ENCODE results near the gene DSCAM.

DSCAM gene

DNA sequence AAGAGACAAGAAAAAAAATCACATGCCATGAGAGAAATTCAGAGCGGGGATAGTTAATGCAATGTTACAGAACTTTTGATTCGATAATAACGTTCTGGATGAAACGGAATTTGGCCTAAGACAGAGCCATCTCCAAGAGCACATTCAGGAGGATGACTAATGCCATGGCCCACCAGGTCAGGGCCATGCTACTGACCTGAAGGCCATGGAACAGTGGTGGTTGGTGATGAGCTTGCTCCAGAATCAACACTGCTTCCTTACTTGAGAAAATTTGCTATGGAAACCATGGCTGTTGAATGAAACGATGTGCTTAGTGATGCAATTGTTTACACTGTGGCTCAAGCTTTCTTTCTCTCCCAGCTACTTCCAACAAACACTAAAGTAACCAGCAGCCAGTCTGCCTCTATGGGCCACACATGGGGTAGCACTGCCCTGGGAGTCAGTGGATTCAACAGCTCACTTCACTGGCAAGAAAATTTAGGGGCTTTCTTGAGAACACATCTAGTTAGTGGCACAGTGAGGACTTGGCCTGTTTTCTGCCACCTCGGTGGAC, 680.6 kb downstream of the DSCAM start:
- DNase-seq: no peak

DNA sequence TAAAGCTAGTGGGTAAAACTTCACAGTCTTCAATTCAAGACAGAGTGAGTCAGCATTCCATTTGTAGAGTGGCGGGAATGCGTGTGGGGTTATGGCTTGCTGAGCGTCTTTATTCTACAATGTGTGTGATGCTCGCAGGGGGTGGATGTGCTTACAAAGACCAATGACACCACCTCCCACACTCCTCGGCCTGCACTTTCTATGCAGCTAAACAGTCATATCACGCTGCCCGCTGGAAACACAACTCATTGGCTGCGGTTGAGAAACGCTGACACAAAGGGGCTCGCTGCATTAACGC, 681.2 kb downstream of the DSCAM start:
- DNase-seq: peak; percentile 55

DNA sequence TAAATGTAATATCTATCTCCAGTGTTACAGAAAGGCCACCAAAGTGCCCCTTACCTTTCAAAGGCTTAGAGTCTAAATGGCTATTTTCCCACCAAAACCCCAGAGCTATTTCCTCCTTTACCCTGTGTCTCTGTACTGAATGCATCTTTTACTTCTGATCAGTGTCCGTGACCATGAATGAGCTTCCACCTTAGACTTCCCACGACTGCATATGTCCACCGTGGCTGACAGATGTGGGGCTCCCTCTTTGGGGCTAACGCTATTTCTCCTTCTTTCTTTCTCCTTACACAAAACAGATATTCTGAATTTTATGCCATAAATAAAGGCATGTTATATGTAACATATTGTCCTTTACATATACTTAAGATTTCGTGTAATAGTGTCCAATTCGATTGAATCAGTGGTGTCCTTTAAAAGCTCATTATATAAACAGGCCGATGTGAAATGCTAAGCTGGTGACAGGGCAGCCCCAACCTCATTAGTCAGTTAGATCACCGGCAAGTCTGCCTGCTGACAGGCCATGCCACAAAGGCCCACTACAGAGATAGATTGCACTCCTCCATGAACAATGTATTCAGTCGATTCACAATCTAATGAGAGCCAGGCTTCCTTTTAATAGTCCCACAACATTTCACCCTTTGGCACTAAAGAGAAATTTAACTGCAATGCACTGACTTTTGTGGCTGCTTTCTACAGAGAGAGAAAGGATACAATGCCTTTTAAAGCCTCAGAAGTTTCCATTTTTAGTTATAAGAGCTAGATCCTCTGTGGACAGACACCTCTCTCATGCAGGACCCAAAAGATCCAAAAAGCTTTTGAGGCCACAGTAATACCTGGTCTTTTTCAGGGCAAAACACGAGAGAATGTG, 681.8 kb downstream of the DSCAM start:
- DNase-seq: peak; percentile 41

DNA sequence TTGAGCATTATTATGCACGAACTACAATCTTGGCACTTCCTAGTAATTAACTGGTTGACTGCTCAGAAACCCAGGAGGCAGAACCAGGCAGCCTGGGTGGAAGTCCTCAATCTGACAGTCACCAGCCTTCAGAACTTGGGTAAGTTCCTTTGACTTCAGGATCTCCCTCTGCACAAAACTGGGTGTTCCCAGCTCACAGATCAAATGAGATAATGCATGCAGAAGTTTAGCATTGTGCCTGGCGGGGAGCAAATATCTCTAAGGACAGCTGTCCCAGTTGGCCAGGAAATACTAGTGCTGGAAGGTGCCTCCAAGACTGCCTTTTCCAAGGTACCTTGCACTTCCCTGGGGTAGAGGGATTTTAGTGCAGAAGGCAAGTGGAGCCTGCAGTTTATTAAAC, 684.9 kb downstream of the DSCAM start:
- no peak for DNase-seq

DNA sequence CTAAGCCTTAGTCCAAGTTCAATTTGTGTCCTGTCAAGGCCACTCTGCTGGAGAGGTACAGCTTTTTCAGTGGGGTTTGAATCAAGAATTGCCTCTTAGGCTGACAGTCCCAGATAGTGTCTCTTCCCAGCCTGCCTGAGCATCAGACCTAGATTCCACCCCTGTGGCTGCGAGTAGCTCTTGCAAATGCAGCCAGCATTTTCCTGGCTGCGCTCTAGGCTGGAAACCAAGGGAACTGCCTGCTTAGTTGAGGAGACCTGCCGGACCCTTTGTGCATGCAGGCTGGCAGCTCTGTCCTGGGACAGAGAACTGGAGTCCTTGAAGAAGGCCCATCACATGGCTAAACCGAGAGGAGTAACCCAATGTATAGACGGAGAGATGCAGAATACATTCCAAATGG, 686.0 kb downstream of the DSCAM start:
- no peak for DNase-seq

DNA sequence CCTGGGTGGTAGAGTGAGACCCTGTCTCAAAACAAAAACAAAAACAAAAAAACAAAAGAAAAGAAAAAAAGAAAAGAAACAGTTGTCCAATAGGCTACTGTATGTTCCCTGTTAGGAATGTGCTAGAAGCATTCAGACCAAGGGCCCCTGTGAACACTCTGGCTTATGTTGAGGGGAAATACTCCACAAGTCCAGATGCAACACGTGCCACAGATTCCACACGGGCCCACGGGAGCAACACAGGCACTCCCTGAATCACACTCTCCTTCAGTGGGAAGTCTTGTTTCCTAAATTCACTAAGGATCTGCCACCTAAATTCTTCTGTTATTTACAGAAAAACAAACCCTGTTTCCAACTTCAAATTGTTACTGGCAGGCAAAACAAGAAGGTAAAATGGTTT, 688.6 kb downstream of the DSCAM start:
- peak; percentile 27 for DNase-seq

DNA sequence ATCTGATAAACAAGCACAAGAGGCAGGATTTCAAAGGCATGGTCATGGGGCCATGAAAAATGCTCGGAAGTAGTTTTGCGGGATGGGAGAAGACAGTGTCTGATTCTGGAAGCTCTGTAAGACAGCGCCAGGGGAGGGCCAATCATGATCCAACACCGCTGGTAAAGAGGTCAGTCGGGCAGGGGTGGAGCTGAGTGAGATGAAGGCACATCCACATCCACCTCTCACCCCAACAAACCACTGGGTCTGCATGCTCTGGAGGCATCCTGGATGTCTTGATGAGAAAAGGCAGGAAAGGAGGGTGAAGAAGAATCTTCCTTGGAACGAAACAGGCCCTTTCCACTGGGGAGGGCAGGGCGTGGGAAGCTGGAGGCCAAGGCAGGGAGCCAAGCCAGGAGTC, 691.4 kb downstream of the DSCAM start:
- no peak for DNase-seq

DNA sequence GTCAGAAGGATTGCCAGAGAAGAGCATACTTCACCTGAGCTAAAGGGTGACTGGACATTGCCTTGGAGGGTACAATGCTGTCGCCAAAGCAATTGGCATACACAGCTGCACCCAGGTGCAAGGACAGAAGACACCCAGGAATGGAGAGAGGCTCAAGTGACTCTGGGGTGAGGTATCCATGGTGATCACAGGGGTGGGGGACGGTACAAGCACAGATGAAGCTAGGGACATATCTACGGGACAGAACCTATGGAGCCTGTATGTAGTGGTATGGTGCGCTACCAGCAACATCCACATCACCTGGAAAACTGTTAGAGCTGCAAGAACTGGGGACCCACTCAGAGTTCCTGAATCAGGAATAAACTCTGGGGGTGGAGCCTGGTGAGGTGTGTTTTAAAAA, 693.6 kb downstream of the DSCAM start:
- DNase-seq: no peak

DNA sequence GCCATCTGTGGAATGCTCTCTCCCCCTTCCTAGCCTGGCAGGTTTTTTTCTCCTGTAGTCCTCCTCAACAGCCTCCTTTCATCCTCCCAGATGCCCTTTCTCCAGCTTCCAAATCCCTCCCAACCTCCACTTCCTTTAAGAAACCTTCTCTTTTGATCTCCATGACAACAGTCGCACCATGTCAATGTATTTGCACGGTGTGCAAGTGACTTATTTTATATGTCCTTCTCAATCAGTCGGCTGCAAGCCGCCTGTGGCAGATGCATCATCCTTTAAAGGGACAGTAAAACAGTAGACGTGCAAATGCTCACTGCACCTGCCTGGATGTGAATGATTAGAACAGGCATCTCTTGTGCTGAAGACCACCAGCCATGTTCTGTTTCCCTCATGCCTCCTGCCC, 694.5 kb downstream of the DSCAM start:
- no peak for DNase-seq

DNA sequence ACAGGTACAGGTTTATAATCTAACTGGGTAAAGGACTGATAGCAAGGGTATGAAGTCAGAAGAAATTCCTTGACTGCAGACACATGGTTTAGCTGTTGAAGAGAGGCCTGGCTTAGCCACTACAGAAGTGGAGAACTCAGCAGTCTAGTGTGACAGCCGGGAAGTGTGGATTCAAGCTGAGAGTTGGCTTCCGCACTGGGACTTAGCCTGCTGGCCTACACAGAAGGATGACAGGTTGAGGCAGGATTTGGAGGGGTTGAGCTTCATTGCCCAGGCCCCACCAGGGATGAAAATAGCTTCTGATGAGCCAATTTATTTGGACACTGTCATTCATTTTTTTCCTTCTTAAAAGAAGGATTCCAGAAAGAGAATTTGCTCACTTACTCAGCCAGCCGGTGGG, 695.3 kb downstream of the DSCAM start:
- no peak for DNase-seq

DNA sequence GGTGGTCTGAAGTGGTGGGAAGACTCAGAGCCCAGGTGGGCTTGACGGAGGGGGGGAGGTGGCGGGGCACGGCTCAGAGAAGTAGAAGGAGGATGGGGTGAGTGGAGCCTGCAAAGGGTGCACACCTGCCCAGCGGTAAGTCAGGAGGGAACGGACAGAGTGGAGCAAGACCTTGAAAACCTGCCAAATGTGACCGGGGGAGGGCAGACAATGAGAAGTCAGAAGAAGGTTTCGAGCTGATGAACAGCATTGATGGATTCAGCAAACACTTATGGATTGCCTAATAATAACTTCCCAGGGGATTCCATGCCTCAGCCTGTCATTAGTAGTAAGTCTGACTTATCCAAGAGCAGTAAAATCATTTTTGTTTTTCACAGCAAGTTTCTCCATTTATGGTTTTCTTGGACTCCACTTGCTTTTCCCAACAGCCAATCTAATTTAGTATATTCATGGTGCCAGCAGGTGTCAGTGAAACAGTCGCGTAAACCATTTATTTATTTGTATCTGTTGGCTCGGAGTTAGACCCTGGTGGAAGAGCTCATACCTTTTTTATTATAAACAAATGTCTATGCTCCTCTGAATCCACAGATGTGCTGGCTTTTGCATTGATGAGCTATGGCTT, 700.6 kb downstream of the DSCAM start:
- peak; percentile 3 for DNase-seq

DNA sequence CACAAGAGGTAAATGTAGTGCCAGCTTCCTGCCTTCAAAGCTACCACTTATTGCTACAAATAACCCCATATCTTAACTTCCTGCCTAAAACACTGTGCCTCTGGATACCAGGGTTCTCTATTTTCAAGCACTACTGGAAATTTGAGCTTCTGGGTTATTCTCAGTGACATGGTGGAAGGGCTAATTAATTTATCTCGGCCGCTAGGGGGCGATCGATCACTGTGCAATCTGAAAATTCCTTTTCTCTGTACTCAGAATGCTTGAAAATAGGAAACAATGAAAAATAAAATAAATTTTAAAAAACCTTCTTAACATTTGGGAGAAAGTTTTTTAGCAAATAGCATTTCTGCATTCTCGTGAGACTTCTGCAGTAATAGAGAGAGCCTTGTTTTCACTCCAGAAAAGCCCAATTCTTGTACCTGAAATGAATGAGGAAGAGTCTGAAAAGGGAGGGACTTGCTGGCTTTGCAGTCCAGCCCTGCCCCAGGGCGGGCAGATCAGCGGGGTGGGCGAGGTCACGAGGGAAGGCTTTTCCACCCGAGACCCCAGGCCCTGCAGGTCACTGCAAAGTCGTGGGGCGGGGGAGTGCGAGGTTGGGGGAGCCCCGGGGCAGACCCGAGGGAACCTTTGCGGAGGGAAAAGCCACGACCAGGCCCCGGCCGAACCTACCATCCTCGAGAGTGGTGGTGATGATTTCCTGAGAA, 703.0 kb downstream of the DSCAM start:
- DNase-seq: peak; percentile 53

DNA sequence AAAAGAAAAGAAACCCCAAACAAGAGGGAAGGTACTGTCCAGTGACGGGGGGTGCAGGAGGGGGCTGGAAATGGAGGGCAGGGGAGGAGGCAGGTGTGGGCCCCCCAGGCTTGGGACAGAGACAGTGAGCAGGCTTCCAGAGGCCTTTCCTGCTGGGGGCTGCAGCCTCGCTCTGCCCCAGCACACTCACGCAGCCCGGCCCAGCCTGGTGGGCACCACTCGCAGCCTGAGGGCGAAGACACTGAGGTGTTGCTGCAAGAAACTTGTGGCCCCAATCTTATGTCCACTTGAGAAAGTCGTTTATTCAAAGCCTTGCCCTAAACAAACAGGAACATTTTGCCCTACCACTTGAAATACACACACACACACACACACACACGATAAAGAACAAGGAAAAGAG, 705.3 kb downstream of the DSCAM start:
- no peak for DNase-seq

DNA sequence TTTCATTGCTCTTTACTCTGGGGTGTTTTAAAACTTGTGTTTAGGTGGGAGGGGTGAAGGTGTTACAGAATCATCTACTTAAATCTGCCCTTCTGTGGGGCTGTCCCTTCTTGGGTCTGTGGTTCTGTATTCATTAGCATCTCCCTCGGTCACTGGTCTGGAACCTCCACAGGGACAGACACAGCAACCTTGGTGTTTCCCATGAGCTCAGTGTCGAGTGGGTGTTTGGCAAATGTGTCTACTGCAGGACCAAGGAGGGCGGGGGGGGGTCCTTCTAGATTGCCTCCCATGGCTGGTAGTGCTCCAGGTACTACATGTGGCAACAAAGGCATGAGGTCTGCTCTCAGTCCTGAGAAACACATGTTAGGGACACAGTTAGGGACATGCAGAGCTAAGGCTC, 706.3 kb downstream of the DSCAM start:
- DNase-seq: no peak

DNA sequence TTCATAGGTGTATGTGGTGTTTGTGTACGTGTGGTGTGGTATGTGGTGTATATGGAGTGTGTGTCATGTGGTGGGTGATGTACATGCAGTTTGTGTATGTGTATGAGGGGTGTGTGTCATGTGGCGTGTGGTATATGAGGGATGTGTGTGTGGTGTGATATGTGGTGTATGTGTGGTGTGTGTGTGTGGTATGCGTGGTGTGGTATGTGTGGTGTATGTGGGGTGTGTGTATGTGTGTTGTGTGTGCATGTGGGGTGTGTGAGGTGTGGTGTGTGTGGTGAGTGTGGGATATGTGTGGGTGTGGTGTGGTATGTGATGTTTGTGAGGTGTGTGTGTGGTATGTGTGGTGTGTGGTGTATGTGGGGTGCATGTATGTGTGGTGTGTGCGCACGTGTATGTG, 707.3 kb downstream of the DSCAM start:
- DNase-seq: no peak

DNA sequence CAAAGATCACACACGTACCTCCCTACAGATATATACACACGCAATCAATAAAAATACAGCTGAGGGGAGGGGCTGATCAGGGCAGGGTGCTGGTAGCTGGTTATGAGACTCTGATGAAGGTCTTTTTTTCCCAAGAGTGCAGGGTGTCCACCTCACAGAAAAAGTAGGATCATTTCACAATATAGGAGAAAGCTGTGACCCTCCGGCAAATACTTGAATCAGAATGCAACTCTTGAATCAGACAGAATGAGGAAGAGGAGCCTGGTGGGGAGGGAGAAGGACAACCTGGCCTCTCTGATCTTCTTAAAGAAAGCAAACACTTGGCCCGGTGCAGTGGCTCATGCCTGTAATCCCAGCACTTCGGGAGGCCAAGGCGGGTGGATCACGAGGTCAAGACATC, 710.4 kb downstream of the DSCAM start:
- DNase-seq: no peak

DNA sequence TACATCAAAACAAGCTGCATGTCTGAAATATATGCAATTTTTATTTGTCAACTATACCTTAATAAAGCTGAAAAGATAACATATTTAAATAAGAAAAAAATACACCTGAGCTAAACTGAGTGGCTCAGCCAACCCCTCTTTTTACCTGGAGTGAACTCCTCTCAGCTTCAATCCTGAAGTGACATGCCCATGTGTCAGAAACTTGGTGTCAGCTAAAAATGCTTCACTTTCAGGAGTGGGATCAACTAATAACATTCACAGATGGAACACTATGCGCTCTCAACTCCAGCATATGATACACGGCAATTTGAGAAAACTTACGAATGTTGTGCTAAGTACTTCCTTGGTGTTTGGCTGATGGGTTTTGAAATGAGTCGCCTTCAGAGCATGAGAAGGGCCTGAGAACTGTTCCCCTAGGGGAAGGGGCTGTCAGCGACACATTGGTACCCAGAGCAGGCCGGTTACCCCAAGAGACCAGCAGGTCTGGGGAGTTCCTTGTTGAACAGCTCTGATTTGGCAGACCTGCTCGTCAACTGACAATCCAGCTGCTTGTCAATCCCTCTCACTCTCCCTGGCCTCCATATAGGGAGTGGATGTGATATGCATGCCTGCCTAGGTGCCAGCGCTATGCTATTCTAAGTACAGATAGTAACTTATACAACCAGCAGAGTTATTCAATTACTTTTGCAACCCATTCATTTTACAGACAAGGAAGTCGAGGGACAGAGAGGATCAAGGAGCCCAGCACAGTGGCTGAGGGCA, 712.0 kb downstream of the DSCAM start:
- no peak for DNase-seq

DNA sequence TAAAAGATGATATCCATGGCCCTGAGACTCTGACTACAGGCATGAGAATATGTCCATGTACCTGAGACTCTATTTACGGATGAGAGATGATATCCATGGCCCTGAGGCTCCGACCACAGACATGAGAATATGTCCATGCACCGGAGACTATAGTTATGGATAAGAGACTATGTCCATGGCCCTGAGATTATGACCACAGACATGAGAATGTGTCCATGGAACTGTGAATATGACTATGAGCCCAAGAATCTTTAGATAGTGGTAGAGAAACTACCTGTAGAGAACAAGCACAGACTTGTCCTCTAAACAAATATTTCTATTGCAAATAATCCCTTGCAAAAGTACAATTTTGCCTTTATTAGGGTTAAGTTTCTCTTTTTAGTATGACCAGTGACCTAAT, 716.5 kb downstream of the DSCAM start:
- no peak for DNase-seq

DNA sequence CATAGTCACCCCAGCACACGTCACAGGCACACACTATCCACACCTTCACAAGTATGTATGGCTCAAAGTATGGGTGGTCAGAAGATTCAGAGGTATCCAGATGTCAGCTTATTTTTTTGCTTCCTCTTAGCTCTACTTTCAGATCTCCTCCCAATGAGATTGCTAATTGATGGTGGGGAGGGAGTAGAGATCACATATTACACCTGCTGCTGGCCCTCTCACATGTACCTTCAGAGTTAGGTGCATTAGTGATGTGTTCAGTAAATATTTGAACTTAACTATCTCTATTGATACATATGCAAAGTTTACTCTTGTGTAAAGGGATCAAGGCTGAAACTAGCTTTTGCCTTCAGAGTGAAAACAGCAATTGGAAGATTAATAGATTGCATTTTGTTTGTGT, 717.1 kb downstream of the DSCAM start:
- no peak for DNase-seq

DNA sequence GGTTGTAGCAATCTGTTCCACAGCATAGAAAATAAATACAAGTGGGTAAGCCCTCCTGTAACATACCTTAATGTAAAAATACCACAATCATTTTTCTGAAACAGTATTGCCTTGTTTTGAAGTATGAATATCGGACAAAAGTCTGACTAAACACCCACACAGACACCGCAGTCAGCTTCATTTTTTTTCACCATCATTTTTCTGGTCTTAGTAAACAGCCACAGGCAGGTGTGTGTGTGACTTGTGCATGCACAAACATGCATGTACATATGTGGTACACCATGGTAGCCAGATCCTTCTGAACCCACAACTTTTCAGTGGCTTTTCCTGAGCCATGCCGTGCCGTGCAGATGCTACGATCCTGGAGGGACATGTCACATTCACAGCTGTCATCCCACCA, 718.1 kb downstream of the DSCAM start:
- DNase-seq: no peak

DNA sequence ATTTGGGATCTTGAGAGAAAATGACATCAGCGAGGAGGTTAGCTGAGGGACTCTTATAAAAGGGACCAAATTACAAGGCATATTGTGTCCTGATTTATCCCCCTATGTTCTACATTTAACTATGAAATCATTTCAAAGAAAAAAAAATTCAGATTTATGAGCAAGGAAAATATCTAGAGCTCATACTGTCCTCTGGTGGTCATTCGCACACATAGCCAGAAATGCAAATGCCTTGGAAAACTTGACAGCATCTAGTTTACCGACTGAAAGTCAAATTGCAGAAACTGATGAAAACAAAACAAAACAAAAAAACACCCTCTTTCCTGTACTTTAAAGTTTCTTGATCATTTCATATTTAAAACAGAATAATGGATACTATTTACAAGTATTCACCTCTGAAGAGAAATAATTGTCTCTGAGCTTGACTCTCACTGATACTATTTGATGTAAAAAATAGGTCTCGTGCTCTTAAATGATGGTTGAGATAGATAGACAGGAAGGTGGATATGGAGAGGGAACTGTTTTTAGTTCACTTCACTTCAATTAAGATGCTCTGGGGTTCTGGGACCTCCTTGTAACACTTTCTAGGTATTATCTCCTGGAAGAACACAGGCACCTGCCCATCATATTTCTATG, 725.9 kb downstream of the DSCAM start:
- DNase-seq: peak; percentile 32

DNA sequence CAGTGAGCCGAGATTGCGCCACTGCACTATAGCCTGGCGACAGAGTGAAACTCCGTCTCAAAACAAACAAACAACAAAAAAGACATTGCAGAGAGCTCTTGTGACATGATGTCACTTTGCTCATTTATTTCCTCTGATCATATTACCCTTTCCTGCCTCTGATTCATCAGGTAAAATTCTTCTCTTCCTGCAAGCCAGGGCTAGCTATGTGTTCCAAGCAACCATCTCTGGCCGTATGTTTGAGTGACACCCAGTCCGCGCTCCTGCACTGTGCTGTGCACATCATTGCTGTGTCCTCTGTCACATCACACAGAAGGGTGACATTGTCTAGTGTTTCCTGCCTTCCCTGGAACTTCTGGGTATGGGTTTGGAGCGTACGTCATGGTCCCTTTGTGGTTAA, 728.4 kb downstream of the DSCAM start:
- DNase-seq: no peak
